ENCODE results near the gene PRTG. TPM values are rescaled to one million over a fixed set of nuclear protein-coding genes. Genes with fewer than 3 reads are reported as not detected.

PRTG gene
- total RNA-seq, 4 donors from 2014 or later = 0.66 to 2.7 (median 1.4) TPM

DNA sequence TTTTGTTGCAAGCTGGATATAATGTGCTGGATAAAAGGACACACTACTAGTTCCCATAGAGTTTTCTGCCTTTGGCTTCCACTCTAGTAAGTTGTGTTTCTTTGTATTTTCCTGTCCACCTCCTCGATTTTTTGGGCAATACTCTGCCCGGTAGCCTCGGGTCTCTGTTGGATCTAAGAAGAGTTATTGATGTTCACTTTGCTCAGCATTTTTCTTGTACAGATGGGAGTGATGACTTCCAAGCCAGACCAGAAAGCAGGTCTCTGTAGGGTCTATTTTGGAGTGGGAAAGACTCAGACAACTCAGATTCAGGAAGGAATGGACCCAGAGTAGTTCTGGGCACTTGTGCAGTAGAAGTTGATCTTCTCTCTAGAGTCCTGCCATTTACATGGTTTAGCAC is 36.0 kb upstream of the PRTG start:
- TF ChIP-seq, protein P1, sequence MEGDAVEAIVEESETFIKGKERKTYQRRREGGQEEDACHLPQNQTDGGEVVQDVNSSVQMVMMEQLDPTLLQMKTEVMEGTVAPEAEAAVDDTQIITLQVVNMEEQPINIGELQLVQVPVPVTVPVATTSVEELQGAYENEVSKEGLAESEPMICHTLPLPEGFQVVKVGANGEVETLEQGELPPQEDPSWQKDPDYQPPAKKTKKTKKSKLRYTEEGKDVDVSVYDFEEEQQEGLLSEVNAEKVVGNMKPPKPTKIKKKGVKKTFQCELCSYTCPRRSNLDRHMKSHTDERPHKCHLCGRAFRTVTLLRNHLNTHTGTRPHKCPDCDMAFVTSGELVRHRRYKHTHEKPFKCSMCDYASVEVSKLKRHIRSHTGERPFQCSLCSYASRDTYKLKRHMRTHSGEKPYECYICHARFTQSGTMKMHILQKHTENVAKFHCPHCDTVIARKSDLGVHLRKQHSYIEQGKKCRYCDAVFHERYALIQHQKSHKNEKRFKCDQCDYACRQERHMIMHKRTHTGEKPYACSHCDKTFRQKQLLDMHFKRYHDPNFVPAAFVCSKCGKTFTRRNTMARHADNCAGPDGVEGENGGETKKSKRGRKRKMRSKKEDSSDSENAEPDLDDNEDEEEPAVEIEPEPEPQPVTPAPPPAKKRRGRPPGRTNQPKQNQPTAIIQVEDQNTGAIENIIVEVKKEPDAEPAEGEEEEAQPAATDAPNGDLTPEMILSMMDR (IDR thresholded peaks at IDR 0.05; ENCODE audit: low read depth) = no peak

DNA sequence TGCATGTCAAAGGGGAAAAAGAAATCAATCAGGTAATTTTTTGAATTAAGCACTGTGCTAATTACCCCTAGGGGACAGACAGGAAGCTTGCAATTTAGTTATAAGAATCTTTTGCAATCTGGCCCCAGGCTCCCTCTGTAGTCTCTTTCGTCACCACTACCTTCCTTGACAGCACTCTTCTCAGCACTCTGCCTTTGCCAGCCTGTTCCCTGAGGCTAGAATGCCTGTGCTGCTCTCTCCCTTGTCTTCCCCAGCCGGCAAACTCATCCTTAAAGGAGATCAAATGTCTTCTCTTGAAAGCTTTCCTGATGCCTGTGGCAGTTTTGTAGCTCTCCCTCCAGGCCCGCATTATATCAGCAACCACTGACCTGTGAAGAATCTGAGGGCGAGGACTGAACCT is 32.4 kb upstream of the PRTG start:
- TF ChIP-seq, protein P1 (IDR thresholded peaks at IDR 0.05; ENCODE audit: low read depth) = no peak

DNA sequence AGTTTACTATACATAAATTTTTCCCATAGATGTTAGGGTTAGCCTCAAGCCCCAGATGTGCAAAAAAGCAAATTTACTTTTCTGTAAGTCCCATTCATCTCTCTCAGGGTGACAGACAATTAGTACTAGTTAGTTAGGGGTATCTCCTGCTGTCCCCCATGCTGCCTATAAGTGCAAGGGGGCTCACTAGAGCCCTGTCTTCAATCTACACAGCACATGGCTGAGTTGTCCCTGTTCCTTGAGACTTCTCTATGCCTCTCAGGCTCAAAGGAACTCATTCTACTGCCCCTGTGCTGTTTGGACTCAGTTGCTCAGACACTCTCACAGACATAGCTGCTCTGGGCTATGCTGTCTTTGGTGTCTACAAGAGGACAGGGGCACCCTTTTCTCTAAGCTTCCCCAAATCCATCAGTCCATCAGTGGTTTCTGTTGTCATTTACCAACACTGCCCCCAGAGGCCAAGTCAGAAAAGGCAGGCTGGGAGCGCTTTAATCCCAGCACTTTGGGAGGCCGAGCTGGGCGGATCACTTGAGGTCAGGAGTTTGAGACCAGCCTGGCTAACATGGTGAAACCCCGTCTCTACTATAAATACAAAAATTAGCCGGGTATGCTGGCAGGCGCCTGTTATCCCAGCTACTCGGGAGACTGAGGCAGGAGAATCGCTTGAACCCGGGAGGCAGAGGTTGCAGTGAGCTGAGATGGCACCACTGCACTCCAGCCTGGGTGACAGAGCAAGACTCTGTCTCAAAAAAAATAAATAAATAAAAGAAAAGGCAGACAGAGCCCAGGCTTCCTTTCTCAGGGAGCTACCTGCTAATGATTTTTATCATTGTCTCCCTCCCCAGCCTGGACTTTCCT is 31.4 kb upstream of the PRTG start:
- TF ChIP-seq, protein P1 (IDR thresholded peaks at IDR 0.05; ENCODE audit: low read depth) = no peak

DNA sequence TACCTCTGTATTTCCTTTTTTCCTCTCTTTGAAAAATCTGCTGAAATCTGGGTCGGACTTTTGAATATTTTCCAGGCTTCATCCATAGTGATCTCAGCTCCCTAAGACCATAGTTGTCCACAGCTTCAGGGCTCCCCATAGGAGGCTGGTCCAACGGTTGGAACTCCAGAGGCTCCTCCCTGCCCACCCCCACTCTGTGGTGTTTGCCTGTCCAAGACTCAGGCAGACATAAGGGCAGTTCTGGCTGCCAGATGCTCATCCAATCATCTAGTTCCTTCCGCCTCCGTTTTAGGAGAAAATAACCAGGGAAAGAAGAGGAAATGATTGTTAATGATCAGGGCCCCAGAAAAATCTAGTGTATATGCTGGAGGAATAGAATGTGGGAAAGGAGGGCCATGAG is 27.9 kb upstream of the PRTG start:
- TF ChIP-seq, protein P1 (IDR thresholded peaks at IDR 0.05; ENCODE audit: low read depth) = no peak

- TF ChIP-seq, protein P1 (IDR thresholded peaks at IDR 0.05; ENCODE audit: low read depth) = no peak
Measured at GRCh38 chr15:55770261-55770660, 27.3 kb upstream of the PRTG start.

DNA sequence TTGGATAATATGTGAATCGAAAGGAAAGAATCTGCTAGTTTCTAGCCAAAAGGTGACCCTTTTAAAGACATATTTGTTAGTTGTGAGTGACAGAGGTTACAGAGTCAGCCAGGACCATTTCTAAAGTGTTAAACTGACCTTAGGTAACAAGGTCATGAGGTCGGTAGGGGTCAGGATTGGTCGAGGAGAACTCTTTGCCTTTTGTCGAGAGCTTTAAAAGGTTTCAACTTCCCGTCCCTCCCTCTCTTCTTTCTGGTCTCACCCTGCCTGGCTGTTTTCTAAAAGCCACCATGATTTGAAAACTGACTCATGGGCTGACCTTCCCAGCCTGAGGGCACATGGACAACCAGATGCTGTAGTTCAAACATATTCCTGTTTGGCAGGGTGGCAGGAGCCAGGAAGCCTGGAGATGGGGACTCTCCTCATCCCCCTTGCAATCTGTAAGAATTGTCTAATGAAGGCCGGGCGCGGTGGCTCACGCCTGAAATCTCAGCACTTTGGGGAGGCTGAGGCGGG is 25.8 kb upstream of the PRTG start:
- TF ChIP-seq, protein P1 (IDR thresholded peaks at IDR 0.05; ENCODE audit: low read depth) = no peak

DNA sequence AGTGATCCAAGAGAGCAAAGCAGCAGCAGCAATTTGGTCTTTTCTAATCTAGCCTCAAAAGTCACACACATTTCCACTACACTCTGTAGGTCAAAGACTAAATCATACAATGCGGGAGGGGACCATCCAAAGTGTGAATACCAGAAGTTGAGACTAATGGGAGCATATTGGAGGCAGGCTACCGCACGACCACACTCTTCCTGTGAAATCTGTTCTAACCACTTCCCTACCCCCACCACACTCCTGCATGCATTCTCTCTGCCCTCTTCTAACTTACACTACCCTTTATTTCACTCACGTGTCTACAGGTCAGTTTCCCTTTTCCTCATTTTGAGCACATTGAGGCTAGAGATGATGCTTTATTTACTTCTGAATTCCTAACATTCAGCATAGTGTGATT is 23.7 kb upstream of the PRTG start:
- TF ChIP-seq, protein P1 (IDR thresholded peaks at IDR 0.05; ENCODE audit: low read depth) = no peak
